HG02870 (cell line): Measurements from ENCODE around the gene HDAC7.

Experiments used
- ATAC-seq: cut with Tn5 transposase; IDR thresholded peaks from one replicate; pipeline ENCODE4 v1.9.1; 2021; ENCODE audit warnings: mild to moderate bottlenecking, moderate library complexity; ENCODE audit not compliant: unreplicated experiment

The HDAC7 gene

DNA sequence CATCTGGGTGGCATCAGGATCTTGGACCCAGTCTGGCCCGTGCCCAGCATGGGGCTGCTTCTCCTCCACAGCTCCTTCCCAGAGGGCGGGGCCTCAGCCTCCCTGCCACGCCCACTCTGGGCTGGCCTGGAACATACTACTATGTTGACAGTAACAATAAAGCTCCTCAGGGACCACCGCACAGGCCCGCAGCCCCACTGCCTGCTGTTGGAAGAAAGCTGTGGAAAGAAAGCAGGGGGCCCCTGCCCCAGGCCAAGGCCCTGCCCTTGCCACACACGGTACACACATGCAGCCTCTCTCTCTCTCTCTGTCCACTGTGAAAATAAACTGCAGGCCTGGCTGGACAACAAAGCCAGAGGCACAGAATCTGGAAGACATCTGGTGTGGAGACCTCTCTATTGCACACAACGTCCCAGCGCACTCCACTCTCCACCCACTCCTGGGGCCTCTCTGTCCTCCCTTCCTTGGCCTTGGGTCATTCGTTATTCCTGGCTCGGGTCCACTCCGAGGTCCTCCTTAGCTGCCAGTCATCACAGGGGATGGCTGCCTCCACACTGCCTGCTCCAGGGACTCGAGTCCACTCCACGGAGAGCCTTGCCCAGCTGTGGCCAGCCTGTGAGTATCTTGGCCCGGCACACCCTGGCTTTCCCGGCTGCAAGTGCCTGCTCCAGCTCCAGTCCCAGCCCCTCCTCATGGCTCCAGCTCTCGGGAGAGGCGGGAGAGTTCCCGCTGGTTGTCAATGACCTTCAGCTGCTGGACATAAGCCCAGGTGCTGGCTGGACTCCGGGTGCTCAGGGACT, 82.6 kb downstream of the HDAC7 start:
- ATAC-seq, result no peak

DNA sequence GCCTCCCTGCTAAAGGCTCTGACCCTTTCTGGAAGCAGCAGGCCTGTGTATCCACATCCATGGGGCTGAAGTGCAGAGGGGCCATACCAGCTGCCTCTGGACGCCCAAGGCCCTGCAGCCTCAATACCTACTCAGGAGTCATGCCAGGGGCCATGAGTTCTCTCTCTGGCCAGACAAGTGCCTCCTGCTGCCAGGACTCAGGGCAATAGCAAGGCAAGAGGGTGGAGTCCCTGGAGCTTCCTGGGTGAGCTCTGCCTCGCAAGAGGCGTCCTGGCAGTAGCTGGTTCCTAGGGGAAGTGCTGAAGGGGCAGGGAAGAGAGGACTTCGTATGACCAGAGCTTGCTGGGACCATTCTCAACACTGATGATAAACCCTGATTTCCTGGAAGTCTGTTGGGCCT, 83.5 kb downstream of the HDAC7 start:
- no peak for ATAC-seq

DNA sequence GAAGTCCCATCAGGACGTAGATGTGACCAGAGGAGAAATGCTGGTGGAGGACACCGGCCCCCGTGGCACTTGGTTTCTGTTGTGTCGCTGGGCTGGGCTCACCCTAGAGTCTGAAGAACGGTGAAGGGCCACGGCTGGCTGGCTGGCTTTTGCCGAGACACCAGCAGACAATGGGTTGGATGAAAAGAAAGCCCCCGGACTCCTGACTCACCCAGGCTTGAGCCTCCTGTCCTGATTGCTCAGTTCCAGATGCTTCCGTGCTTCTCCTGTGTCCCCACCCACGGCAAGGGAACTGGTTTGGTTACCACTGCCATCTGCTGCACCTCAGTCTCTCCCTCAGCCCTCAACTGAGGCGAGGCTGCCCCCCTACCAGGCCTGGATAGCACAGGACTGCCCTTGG, 84.1 kb downstream of the HDAC7 start:
- no peak for ATAC-seq

DNA sequence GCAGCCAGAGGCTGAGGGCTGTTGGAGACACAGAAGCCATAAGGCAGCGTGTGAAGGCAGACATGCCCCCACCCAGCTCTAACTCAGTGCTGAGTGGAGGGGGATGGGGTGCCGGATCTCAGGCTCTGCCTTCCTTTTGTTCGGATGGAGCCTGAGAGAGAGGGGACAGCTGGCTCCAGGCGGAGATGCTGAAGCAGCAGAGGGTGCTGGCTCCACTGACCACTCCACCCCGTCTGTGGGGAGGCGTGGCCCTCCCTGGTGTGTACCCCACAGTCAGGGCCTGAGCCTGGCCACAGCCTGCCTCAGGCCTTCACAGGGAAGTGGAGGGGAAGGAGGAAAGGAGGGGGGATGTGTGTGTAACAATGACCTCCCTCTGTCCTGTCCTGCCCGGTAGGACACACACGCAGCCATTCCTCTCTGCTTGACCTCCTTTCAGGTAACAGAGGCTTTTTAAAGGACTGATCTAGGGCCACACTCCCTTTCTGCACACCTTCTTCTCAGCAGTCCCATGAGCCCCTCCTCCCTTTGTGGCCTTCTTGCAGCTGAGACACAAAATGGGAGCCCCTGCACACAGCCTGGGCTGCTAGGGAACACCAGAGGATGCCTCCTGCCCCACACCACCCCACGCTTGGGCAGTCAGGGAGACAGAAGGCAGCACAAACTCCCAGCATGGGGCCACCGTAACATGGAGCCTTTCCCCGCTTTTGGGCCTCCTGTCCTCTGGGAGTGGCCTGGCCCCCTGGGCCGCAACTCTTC, 84.8 kb downstream of the HDAC7 start:
- ATAC-seq, result no peak

DNA sequence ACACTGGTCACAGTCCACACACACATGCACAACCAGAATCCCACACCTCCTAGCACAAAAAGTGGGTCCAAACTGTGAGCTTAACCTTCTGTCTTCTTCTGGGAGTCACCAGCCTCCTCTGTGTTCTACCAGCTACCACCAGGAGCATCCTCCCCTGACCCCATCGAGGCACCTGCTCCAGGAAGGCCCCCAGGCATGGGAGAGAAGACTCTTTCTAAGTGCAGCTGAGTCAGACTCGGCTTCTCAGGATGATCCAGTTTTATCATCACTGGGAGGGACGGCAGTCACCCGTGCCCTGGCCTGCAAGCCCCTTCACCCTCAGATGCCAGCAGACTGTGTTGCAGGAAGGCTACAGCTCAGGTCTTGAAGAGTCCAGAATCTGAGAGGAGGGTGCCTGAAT, 86.6 kb downstream of the HDAC7 start:
- no peak for ATAC-seq
